Measurements from ENCODE around the gene ACSS1.
A peak's percentile ranks its signal among the peaks of the same experiment; 100 is the strongest.

Gene ACSS1

DNA sequence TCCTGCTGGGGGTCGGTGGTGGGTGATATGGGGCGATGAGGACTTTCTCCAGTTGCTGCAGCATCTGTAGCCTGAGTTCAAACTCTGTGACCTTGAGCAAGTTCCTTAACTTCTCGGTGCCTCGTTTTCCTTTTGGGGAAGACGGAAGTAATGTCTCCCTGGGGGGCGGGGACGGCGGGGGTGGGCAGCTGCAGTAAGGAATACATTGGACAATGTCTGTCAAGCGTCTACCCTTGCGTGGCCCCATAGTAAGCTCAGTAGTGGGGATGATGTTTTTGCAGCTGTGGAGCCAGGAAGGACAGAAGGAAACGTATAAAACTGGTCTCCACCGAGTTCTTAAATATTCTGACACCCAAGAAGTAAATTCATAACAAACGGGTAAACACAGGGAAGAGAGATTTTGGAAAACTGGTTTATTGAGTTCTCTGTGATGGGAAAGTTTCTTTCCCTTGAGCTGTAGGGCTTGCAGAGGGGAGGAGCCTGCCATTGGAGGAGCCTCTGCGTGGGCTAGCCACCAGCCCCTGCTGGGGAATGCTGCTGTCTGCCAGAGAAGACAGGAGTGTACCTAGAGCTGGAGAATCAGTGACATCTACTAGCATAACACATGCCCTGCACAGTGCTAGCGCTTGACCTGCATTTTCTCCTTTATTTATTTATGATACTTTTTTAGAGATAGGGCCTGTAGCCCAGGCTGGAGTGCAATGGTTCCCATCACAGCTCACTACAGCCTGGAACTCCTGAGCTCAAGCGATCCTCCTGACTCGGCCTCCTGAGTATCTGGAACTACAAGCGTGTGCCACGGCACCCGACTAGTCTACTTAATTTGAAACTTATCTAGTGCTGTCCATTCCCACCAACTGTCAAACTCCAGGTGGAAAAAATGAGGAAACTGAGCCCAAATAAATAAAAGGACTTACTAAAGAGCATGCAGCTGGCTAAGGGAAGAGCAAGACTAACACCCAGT is 1.2 kb upstream of the ACSS1 start:
- no peak for DNase-seq

DNA sequence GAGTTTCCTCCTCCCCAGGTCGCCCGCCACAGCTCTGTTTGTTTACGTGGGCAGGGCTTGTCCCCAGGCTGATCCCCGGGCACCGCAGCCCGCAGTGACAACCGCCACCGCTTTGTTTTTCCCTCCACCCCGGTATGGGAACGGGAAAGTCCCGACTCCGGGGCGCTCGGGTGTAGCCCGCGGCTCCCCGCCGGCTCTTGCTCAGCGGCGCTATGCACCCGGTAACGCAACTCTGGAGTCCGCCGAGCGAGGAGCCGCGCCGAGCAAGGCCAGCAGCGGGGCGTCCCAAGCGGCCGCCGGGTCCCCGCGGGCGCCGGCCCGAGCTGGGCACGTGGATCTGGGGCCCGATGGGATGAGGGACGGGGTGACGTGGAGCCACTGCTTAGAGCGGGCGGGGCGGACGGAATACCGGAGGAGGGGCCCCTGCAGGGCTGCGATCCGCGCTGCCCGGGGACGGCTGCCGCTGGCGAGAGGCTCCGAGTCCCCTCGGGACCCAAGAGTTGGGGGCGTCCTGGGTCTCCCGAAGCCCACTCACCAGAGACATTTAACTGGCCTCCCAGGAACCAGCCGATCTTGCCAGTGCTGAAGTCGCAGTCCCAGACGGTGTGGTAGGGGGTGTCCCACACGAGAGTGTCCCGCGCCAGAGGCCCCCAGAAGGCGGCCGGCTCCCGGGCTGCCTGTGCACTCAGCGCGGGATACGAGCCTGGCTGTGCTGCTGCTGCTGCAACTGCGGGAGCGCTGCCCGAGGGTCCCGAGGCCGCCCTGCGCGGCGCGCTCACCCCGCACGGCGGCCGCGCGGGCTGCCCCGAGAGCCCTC is 497 bp downstream of the ACSS1 start:
- DNase-seq = peak; percentile 66

DNA sequence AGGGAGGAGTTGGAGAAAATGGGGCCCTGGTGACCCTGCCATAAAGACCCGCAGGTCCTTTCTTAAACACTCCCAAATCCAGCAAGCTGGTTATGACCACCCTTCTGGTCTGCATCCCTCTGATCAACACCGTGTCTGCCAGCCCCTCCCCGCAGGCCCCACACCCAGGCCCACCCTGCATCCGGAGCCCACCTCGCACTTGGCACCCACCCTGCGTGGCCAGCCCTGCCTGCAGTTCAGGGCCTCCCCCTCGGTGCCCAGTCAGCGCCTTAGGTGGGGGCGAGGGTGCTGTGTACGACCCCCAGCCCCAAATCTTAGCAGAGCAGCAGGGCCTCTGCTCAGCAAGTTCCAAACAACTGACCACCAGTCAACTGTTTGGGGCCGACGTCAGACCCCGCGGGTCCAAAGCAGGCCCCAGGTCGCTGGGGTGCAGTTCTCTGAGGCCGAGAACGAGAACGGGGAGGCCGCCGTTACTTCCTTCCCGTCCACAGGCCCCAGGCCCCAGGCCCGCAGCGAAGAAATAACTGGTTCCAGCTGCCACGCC is 1.2 kb downstream of the ACSS1 start:
- no peak for DNase-seq

DNA sequence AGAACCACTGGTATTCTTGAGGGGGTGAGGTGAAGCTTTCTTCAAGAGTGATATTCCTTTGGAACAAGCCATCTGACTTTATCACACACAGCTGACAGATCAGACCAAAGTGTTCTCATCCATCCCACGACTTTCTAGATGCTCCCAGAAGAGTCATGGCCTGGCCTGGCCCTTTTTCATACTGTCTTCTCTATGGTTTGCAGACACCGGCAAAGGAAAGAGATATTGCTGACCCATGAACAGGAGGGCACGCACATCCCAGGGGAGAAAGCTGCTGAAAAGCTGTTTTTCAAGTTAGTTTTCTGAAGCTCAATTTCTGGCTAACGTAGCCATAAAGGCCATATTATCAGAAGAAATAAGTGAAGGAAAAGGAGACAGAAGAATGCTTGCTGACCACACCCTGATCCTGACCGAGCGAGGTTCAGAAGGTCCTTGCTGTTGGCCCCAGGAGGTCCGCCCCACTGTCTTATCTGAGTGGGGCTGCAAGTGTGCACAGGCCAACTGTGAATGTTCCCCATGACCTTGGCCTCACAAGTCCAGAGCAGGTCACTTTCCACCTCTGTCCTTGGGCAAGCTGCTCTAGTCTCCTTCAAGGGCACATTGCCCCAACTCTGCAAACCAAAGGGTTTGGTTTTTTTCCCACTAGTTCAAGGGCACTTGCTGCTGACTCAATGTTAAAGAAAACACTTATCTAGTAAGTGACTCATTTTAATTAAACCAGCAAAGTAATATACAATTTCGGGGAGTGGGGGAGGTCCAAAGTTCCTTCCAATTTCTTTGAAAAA is 2.0 kb downstream of the ACSS1 start:
- DNase-seq = no peak

DNA sequence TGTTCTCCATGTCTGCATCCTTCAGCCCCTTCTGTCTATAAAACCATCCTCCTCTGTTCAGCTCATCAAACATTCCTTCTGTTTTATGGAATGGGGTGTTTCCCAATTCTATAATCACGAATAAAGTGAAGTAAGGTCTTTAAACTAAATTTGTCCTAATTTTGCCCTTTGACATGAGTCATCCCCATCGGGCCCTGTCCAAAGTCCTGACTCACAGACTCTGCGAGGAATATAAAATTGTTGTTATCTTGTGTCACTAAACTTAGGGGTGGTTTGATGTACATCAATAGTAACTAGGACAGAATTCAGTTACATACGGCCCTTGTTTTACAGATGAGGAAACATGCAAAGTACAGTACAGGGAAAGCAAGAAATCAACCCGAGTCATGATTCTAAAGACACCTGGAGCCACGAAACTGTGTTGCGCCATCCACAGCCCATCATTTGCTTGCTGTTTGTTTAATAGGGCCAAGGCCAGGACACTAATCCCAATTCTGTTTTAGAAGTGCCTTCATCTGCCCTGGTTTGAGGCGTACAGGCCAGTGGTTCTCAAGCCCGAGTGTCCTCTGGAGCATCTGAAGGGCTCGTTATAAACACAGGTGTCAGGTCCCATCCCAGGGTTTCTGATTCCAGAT is 2.8 kb downstream of the ACSS1 start:
- DNase-seq = no peak

DNA sequence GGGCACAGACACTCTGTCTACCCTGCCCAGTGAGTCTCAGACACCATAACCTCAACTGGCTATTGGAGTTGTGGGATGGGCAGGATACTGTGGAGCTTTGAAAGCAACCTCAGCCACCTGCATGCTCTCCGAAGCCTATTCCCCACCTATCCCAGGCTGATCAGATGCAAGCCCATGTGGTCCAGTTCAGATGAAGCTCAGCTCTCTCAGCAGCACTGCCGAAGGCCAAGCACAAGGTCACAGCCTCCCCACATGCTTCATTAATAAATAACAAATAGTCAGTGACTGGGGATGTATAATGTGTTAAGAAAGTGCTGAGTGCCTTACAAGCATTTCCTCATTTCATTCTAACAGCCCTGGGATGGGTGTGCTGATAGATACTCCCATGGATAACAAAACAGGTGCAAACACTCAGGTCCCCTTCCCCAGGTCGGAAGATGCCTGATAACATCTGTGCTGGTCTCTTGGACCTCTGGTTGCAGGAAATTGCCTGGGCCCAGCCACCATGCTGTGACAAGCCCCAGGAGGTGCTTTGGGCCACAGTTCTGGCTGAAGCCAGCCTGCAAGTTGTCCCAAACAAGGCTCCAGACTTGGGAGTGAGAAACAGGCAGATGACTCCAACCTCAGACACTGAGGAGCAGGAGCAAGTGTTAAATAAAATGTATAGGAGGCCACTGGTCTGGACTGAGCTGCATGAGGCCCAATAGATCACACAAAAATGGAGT is 3.7 kb downstream of the ACSS1 start:
- DNase-seq = no peak

DNA sequence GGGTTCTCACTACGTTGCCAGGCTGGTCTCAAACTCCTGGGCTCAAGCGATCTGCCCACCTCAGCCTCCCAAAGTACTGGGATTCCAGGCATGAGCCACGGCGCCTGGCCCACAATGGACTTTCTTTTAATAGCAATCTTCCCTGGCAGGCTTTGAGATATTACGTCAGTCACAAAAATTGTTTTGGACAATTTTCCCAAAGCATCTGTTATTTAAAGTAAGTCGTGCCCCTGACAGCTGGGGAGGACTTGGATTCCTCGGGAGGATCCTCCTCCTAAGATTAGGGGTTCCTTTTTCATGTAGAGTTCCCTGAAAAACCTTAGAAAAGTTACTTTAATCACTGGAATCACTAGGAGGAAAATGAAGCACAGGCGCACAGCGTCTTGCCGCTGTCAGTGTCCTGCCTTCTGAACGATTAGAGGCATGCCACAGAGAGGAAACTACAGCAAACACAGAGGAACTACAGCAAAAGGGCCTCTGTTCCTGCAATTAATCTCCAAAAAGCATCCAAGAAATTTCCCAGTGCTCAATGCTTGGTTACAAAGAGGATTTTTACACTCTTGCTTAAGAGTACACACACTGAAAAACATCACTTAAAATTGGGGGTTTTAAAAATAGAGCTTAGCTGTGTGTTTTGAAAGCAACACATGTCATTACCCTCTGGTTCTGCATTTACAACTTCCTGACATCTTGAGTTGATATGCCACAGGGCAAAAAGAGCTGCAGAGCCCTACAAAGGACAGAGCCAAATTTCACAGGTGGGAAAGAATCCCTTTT is 4.5 kb downstream of the ACSS1 start:
- no peak for DNase-seq

DNA sequence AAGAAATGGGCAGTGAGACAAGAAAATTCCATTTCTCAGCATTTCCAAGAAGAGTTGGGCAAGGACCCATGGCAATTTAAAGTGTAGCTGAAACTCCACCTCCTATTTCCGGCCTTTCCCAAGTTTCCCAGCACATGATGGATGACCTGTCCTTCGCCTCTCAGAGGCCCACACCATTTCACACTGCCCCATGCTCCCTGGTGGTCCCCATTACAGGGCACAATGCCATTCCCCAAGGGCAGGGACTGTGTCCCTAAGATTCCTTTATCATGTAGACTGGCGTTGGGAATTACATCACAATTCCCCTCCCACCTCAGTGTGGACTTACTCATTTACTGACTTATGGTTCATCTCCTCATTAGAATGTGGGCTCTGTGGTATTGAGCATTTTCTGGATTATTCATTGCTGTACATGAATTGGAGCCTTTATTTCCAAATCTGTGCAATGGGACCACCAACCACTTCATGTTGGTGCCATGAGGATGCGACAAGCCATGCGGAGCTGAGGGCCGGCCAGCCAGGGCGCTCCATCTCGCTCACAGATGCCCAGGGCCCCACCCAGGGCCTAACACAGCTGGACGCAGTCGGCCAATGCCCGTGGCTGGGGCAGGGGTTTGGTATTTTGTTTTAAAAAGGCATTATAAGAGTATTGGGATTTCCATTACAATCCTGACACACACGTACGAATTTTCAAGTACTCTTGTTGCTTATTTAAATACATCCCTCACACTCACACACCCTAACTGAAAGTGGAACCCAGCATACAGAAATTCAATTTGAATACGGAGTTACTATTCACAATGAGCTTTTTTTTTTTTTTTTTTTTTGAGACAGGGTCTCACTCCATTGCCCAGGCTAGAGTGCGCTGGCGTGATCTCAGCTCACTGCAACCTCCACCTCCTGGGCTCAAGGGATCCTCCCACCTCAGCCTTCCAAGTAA is 5.4 kb downstream of the ACSS1 start:
- DNase-seq = no peak

DNA sequence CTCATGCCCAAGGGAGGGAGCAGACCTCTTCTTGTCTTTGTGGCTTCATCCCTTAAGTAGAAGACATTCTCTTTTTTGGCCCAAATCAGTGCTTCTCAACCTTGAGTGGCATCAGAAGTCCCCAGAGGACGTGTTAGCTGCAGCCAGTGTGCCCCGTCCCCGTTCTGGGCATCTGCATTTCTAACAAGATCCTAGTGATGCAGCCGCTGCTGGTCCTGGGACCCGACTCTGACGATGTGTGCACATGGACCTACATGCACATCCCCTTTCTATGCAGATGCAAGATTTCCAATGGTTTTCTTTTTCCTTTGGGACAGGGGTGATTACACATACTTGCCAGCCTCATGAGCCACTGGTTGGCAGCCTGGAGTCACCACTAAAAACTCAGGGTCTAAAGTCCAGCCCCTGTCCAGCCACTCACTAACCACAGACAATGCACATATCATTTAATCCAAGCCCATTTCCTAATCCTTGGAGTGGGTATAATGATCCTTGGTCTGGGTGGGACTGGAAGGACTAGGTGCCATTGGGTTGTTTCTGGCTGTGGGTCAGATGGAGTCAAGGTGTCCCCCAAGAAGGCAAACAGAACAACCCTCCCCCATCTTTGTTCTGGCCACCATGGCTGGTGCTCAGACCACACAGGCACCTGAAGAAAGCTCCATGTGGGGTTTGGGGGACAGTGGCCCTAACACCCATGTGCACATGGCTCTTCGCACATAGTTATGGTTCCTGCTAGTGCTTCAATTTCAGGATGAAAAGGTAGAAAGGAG is 6.4 kb downstream of the ACSS1 start:
- DNase-seq = no peak

DNA sequence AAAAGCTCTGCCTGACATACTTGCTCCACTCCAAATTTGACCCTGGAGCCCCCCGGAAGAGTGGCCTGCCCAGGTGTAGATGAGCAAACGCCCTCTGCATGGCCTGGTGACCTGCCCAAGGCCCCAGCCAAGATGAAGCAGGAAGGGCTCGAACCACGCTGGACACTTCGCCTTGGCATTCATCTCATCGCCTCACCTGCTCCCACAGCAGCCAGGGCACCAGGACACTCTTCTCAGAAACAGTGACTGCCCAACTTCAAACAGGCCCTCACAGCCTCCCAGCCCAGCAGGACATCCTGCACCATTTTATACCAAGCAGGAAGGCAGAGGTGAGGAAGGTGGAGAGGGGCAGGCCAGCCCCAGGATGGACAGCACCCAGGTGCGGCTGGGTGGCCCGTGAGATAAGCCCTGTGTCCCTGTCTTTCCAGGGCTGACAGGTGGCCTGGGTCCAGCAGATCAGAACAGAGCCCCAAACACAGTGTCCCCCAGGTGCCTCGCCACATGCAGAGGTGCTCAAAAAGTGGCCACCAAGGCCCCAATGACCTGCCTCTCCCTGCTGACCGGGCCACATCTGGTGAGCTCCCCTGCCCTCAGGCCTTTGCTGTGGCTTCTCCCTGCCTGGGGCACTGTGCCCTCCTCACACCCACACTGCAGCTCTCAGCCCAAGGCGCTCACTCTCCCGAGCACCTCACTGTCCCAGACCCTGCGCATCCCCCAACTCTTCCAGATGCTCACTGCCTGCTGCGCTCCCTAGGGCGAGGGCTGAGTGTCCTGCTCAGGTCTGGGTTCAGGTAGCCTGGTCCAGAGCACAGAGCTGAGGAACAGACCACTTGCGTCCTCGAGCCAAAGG is 7.2 kb downstream of the ACSS1 start:
- DNase-seq = no peak

DNA sequence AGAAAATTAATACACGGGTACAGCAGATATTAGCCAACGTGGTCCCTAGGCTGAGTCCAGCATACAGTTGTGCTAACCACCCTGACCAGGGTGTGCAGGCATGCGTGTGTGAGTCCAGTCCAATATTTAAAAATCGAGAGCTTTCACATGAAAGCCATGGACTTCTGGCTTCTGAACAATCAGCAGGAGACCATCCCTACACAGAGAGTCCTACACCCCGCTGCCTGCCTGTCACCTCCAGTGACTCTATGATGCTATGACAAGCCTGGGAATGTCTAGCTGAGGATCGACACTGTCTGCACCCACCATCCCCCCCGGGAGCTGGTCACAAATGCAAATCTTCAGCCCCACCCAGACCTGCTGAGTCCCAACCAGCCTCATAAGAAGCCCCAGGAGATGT is 7.9 kb downstream of the ACSS1 start:
- no peak for DNase-seq

DNA sequence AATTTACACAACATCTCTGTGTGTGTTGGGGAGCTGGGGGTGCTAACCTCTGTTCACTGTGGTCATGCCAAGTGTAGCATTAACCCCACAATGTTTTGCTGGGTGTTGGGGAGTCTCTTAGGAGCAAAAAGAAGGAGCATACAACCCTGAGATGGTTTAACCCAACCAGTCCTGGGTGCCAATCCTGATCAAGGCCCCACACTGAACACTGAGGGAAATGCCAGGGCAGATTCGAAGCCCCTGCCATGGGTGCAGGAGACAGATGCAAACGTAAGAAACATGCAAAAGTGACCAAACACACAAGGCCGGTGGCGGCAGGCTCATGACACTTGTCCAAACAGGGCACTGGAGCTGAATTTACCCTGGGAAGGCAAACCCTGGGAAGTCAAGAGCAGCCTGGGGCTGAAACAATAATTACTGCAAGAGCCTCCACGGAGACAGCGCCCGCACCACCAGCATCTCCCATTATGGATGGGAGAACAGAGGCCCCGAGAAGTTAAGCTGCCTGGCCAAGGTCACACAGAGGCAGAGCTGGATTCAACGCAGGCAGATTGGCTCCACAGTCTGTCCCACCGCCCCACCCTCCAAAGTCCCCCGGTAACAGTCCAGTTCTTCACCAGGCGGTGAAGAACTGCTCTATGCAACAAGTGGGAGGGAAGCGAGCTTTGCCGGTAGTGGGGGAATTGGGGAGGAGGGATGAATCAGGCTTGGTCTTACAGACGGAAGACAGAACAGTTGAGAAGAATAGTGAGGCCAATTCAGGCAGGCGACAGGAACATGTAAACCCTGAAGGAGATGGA is 8.5 kb downstream of the ACSS1 start:
- DNase-seq = no peak

DNA sequence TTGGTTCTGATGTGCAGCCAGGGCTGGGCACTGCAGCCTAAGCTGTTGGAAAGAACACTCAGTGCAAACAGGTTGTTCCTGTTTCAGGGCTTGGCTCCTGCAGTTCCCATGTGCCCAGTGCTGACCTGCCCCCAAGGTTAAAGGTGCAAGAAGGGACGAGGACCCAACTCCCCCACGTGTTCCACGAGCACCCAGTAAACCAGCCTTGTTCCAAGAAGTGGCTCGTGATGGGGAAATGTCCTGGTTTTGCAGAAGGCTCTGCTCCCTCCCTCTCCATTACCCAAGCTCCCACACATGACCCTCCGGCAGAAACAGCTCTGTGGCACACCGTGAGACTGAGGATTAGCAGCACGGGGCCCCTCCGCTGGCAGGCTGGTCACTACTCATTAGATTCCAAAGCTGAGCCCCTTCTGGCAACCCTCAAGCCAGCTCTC is 9.4 kb downstream of the ACSS1 start:
- no peak for DNase-seq

DNA sequence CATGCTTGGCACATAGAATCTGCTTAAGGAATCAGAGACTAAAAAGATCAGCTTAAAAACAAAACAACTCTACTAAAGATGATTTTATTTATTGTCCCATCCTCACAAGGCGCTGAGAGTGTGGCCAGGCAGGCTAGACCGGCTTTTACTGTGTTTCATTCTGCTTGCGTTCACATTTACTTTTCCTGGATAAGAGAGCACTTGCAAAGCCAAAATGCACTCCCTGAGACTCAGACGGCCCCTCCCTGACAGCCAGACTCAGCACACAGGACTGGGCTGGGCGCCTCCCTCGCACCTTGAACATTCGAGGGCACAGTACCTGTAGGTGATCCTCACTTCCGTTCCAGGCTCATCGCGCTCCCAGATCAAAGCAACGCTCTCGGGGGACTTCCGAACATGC is 10.2 kb downstream of the ACSS1 start:
- DNase-seq = no peak

DNA sequence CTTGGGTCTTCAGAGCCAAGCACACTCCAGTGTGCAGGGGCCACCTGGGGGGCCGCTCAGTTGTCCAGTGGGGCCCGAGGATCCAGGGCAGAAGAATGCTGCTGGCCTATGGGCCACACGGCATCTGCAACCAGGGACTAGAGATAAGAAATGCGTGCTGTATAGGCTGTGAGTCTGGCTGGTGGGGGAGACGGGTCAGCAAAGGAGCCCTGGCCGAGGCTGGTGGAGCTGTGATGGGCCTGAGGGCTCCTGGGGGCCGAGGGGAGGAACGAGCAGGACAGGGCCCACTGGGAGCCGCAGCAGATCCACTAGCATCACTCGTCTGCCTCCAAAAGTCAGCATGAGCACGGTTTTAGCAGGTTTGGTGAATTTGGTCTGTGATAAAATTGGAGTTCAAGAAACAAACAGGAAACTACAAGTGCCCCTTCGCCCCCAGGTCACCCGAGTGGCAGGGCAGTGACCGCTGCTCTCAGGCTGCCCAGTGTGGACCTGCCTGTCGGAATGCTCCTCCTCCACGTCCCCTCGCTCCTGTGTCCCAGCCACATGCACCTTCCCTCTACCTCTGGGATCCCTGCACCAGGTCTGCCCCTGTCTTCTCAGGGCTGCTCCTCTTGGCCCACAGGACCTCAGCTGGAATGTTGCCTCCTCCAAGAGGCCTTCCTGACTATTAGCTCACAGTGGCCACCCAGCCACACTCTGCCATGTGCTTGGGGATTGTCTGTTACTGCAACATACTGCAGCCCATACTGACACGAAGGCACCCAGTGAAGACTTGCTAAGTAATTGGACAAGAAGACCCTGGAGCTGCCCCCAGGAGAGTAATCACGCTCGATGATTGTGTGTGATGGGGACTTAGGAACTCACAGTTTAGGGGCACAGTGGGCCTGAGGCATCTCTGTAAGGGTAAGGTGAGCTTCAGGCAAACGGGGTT is 10.9 kb downstream of the ACSS1 start:
- no peak for DNase-seq

DNA sequence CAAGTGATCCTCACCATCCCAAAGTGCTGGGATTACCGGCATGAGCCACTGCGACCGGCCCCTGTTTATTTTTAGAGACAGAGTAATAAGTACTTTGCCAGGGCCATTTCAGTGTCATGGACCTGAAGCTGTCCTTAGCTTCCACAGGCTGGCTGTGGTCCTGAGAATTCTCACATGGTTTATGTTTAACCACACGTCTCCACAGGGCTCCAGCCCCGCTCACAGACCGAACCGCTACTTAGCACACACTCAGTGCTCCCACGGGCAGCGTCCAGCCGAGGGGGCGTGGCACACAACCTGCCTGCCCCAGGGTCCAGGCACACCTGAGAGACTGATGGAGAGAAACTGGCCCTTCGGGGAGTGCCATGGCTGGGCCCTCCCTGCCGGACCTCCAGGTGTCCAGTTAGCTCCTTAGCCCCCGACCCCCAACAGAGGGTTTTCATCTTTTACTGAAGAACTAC is 11.7 kb downstream of the ACSS1 start:
- DNase-seq = no peak

Measured in activated effector memory CD4-positive, alpha-beta T cell treated with Interleukin-2 at 50 U/mL for 16 hours (primary cell).